Activated T-cell treated with anti-CD3 and anti-CD28 coated beads, Interleukin-2, amount 50 U/mL, for 48 hours (primary cell): ENCODE results near the gene TNFAIP2.

Experiments used
- DNase-seq, 2 experiments: peaks; one replicate each; pipeline ENCODE4 v3.0.0-alpha.2; 2020

The TNFAIP2 gene

GRCh38 chr14:103094406-103095209, 28.7 kb upstream of the TNFAIP2 start, which contains the start of gene EXOC3L4:
EXOC3L4 (plus strand) TSS chr14:103094725; CDS start chr14:103100220, 5,495 bp downstream.
- no peak for DNase-seq

DNA sequence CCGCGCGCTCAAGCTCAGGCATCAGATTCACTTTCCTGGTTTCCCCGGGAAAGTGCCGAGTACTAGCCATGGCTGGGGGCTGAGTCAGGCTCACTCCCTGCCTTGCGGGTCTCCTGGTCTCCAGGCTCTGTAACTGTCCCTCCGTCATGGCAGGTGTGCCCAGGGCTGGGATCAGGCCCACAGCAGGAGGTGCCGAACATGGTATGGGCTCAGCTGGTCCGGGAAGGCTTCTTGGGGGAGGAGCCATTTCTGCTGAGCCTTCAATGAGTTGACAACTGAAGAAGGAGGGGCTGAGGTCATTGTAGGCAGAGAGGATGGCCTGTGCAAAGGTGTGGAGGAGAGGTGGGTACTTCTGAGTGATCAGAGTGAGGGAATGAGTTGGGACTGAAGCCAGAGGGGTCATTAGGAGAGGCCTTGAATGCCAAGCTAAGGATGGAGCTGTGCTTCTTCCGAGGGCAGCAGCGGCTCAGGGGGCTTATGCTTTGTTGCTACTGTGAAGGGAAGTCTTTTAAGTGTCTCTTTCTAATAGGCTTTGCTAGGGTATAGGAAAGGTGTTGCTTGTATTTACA, 28.0 kb upstream of the TNFAIP2 start:
- no peak for DNase-seq

DNA sequence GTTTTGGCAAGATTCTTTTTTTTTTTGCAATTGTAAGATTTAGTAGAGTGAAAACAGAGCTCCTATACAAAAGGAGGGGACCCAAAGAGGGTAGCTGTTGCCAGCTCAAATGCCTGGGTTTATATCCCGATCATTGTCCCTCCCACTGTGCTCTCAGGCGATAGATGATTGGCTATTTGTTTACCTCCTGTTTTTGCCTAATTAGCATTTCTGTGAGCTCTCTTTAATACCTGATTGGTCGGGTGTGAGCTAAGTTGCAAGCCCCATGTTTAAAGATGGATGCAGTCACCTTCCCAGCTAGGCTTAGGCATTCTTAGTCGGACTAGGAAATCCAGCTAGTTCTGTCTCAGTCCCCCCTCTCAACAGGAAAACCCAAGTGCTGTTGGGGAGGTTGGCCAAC, 26.9 kb upstream of the TNFAIP2 start:
- no peak for DNase-seq

- no peak for DNase-seq
Observed at GRCh38 chr14:103097244-103097993, 25.8 kb upstream of the TNFAIP2 start.

GRCh38 chr14:103097994-103098957, 25.0 kb upstream of the TNFAIP2 start:
- no peak for DNase-seq

DNA sequence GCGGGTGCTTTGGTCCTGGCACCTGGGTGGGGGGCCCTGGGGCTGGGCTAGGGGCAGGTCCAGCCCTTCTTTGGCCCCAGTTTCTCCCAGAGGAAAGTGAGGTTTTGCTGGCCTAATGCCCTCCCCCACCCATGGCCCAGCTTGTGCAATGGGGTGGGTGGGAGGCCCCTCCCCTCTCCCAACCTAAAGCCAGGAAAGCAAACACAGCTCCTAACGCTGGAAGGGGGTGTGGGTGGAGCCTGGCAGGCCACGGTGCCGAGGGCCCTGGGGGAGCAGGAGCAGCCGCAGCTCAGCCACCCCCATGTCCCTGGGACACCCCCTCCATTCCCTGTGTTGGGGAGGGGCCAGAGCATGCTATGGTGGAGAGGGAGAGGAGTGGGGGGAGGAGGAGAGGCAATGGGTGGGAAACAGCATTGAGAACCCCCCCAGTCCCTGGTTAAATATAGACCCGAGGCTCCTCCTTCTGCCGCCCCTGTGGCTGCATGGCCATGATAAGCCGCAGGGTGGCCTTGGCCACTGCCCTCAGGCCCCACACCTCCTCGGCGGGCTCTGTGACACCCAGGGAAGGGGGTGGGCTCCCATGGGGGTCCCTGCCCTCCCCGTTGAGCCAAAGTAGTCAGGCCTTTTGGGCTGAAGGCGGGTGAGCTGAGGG, 24.1 kb upstream of the TNFAIP2 start:
- no peak for DNase-seq

- no peak for DNase-seq
Observed at GRCh38 chr14:103099733-103100280, 23.5 kb upstream of the TNFAIP2 start.

- no peak for DNase-seq
Observed at GRCh38 chr14:103100281-103101121, 22.8 kb upstream of the TNFAIP2 start.

GRCh38 chr14:103101257-103101962, 21.9 kb upstream of the TNFAIP2 start:
- DNase-seq = no peak

- DNase-seq = no peak
Observed at GRCh38 chr14:103101963-103102688, 21.1 kb upstream of the TNFAIP2 start.

- DNase-seq = no peak
Observed at GRCh38 chr14:103102689-103103260, 20.5 kb upstream of the TNFAIP2 start.

GRCh38 chr14:103103461-103104388, 19.5 kb upstream of the TNFAIP2 start:
- DNase-seq = no peak

DNA sequence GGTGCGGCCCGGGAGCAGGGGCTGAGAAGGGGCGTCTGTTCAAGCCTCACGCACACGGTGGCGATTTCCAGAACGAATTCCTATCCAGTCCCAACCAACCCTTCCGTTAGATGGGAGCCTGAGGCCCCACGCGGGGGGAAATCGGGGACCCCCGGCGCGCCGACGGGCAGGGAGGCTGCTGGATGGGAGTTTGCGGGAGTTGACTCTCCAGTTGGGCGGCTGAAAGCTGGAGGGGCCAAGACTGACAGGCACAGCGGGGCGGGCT, 18.9 kb upstream of the TNFAIP2 start:
- DNase-seq = no peak

DNA sequence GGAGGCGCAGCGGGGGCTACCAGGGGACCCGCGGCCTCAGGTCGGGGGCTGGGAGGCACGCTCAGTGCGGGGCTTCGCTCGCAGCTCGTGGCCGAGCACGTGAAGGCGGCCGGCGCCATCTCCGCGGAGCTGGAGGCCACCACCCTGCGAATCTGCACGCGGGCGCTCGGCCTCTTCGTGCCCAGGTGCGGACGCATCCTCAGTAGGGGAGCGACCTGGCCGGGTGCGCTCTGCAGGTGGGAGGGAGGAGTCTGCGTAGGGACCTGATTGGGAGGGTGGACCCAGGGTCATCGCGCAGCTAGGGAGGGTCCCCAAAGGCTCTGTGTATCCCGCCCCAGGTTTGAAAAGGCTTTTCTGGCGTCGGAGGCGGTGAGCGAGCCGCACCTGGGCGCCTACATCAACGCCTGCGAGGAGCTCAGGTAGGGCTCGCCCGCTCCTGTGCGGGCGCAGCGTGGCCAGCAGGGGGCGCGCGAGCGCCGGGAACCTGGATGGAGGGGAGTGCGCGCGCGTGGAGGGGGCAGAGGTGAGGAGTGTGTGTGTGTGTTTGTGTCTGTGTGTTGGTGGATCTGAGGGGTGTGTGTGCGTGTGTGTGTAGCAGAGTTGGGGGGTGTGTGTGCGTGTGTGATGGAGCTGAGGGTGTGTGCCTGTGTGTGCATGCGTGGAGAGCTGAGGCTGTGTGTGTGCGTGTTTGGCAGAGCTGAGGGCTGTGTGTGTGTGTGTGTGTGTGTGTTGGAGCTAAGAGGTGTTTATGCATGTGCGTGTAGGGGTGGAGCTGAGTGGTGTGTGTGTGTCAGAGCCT, 18.4 kb upstream of the TNFAIP2 start:
- DNase-seq = peak; percentile 81 to 83

DNA sequence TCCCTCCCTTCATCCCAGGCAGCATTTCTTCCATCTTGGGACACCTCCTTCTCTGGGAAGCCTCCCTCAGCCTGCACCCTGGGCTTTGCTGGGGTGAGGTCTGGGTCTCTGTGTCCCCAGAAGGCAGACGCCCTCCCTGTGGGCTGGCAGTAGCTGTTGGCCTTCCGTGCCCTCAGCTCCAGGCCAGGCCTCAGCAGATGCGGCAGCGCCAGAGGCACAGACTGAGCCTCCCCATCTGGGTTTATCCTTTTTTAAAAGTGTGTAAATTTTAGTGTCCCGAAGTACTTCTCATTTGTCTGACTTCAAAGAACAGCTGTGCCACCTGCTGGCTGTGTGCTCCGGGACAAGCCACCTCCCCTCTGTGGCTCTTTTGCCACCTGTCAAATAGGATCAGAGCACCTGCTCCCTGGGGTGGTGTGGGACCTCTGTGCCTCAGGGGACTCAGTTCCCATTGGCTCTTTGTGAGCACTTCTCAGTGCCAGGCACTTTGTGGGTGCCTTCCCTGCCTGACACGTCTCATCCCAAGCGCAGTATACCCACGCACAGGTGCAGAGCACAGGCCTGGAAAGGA, 17.6 kb upstream of the TNFAIP2 start:
- DNase-seq = no peak

DNA sequence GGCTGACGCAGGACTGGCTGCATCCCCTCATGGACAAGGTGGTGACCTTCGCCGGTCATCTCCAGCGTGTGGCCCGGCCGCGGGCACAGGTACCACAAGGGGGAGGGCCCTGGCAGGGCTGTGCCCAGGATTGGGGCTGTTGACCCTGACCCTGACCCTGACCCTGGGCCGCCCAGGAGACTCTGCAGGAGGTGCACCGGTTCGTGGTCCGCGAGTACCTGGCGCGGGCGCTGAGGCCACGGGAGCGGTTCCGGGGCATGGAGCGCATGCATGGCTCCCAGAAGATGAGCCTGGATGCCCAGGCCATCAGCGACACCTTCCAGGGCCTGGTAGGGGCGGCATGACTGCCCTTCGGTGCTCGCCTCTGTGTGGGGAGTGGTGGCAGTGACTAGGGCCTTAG, 15.8 kb upstream of the TNFAIP2 start:
- no peak for DNase-seq
